Measurements from ENCODE around the gene STX7. TPM values are rescaled to one million over a fixed set of nuclear protein-coding genes. Genes with fewer than 3 reads are reported as not detected.

The STX7 gene
- total RNA-seq, 6 donors from 2014 or later = 23.2 to 86.6 (median 44.8) TPM

- ATAC-seq (ENCODE audit: low FRiP score in 2 of 2) (no peak), DNase-seq (no peak)
- Histone ChIP-seq H3K4me3 (no peak overlapping the region), H3K9me3 (no peaks in the 10 kb centered on the region), H3K27me3 (no peaks in the 10 kb centered on the region), H3K27ac (no peak overlapping the region), H3K4me1 (peaks cover 0 to 4% (median 0%) of the 10 kb centered on the region in 4 donors), H3K36me3 (peaks cover 30 to 93% (median 58%) of the 10 kb centered on the region in 4 donors)
- 92 to 93% methylated on average over 5 of the region's 5 CpGs for whole genome bisulfite sequencing, 2 donors
- no peak for TF ChIP-seq POLR2AphosphoS5 (IDR thresholded peaks at IDR 0.05)
- no peak for TF ChIP-seq CTCF (IDR thresholded peaks at IDR 0.05)
- TF ChIP-seq EP300 (IDR thresholded peaks at IDR 0.05) = no peak
- no peak for TF ChIP-seq POLR2A (IDR thresholded peaks at IDR 0.05)
These were observed 48.2 kb downstream of the STX7 start for GRCh38 chr6:132464538-132465256.

GRCh38 chr6:132461958-132462357, 51.0 kb downstream of the STX7 start:
- WGBS, 2 donors = 95 to 96% methylated on average over 6 of the region's 6 CpGs
- Histone ChIP-seq H3K36me3 (peaks cover 15 to 91% (median 50%) of the 10 kb centered on the region in 4 donors), H3K9me3 (no peaks in the 10 kb centered on the region), H3K27me3 (no peaks in the 10 kb centered on the region), H3K4me3 (no peak overlapping the region), H3K4me1 (no peaks in the 10 kb centered on the region), H3K27ac (no peak overlapping the region)
- TF ChIP-seq CTCF (IDR thresholded peaks at IDR 0.05) (no peak), EP300 (IDR thresholded peaks at IDR 0.05) (no peak), POLR2A (IDR thresholded peaks at IDR 0.05) (no peak), POLR2AphosphoS5 (IDR thresholded peaks at IDR 0.05) (no peak)
- no peak for ATAC-seq (ENCODE audit: low FRiP score in 2 of 2)
- DNase-seq = no peak

GRCh38 chr6:132459605-132459952, 53.3 kb downstream of the STX7 start:
- no peaks in the 10 kb centered on the region for H3K27me3 ChIP-seq
- ATAC-seq (ENCODE audit: low FRiP score in 2 of 2) (no peak), DNase-seq (no peak)
- H3K4me1 ChIP-seq = no peaks in the 10 kb centered on the region
- WGBS, 2 donors = 91 to 93% methylated on average over 3 of the region's 3 CpGs
- H3K27ac ChIP-seq = no peak overlapping the region
- no peaks in the 10 kb centered on the region for H3K9me3 ChIP-seq
- no peak overlapping the region for H3K4me3 ChIP-seq
- H3K36me3 ChIP-seq = peaks cover 14 to 86% (median 54%) of the 10 kb centered on the region in 4 donors
- TF ChIP-seq EP300 (IDR thresholded peaks at IDR 0.05) (no peak), POLR2AphosphoS5 (IDR thresholded peaks at IDR 0.05) (no peak), CTCF (IDR thresholded peaks at IDR 0.05) (no peak), POLR2A (IDR thresholded peaks at IDR 0.05) (no peak)

- no peak for ATAC-seq (ENCODE audit: low FRiP score in 2 of 2)
- H3K27ac ChIP-seq = no peak overlapping the region
- H3K9me3 ChIP-seq = no peaks in the 10 kb centered on the region
- peaks cover 14 to 85% (median 53%) of the 10 kb centered on the region in 4 donors for H3K36me3 ChIP-seq
- H3K4me1 ChIP-seq = no peaks in the 10 kb centered on the region
- no peak for TF ChIP-seq CTCF (IDR thresholded peaks at IDR 0.05)
- TF ChIP-seq POLR2AphosphoS5 (IDR thresholded peaks at IDR 0.05) = no peak
- 93 to 95% methylated on average over 6 of the region's 6 CpGs for WGBS, 2 donors
- no peak for DNase-seq
- H3K27me3 ChIP-seq = no peaks in the 10 kb centered on the region
- H3K4me3 ChIP-seq = no peak overlapping the region
These were observed 53.9 kb downstream of the STX7 start for GRCh38 chr6:132458887-132459604.
